Iris pigment epithelial cell (primary cell): Measurements from ENCODE around the gene SPANXA2.
"Not testable (repeated sequence)": the region's sequence is repeated elsewhere in the genome, so short reads cannot be mapped to it uniquely, and the experiment has no call there.

Experiments
- DNase-seq: peaks from one replicate; pipeline ENCODE4 v3.0.0-alpha.2; 2011; ENCODE audit warnings: low read depth

The SPANXA2 gene

DNA sequence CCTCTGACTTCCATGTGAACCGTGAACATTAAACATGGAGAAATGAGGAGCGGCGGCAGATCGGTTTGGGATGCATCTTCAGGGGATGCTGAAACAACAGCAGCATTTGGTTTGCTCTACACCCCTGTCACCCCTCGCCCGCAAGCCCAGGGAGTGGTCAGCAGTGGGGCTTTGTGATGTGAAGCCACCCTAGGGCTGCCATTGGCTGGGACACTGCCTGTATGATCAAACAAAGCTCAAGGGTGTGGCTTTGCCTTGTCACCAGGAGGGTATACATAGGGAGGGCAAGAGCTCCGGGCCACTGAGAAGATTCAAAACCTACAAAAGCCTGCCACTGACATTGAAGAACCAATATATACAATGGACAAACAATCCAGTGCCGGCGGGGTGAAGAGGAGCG lies at the start of gene SPANXA2:
Gene SPANXA2, plus strand, starts transcription at position 301 of the 400 bp plus-strand sequence. Its CDS starts 60 bp downstream, at position 361.
- DNase-seq: not testable (repeated sequence)

GRCh38 chrX:141542551-141542950 lies 47.0 kb upstream of the SPANXA2 start:
- DNase-seq: not testable (repeated sequence)

GRCh38 chrX:141584638-141585037 lies 4.9 kb upstream of the SPANXA2 start, which contains the start of gene SPANXA1:
Gene SPANXA1 (minus strand): TSS chrX:141584738. CDS start chrX:141584678, 60 bp downstream.
- DNase-seq: not testable (repeated sequence)

GRCh38 chrX:141609111-141609510 lies 19.6 kb downstream of the SPANXA2 start:
- no peak for DNase-seq

DNA sequence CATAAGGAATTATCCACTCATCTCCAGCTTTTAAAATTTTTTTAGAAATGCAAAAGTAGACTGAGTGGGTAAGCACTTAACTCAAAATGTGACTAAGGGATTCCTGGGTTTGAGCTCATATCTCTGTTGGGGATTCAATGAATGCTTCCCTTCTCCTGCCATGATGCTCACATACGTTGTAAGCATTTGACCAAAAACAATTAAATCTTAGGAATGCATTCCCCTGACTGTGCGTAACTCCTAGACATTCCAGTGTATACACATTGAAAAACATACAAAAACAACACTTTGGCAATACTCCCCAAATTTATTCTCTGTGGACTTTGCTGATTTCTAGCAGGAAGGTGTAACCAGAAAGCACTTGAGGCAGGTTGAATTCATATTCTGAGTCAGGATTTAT lies 29.8 kb downstream of the SPANXA2 start:
- peak; percentile 28 for DNase-seq

GRCh38 chrX:141632124-141632523 lies 42.6 kb downstream of the SPANXA2 start:
- DNase-seq: peak; percentile 55

DNA sequence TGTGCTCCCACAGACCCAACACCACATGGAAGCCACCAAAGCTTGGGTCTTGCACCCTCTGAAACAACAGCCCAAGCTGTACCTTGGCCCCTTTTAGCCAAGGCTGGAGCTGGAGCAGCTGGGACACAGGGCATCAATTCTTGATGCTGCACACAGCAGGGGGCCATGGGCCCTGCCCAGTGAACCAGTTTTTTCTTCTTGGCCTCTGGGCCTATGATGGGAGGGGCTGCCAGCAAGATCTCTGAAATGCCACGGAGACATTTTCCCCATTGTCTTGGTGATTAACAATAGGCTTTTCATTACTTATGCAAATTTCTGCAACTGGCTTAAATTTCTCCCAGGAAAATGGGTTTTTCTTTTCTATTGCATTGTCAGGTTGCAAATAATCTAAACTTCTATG lies 49.0 kb downstream of the SPANXA2 start:
- DNase-seq: no peak
